Limb (tissue), 2 donors: ENCODE data around the gene LINC00305.

Experiments used
- DNase-seq, 2 donors: peaks; one replicate each; pipeline ENCODE4 v3.0.0-alpha.2; 2016; ENCODE audit errors: extremely low spot score in 2 of 2

The LINC00305 gene

DNA sequence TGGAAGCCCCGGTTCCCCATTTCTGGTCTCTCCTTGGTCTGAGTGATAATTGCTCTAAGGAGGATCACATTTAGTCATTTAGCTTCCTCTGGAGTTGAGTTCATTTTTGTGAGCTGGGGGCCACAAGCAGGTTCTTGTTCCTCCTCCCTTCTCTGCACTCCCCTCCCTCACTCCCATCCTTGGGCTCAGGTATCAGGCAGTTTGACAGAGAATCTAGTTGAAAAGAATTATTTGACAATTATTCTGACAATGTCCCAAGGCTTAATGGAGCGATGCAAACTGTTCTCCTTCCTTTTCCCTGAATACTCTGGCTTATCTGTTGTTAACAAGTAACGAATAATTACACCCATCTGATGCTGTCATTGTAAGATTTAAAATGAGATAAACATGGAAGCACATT lies 117.5 kb downstream of the LINC00305 start:
- DNase-seq = no peak
